ENCODE data around the gene IPPK.

The IPPK gene

GRCh38 chr9:92615790-92616189 is 54.1 kb downstream of the IPPK start:
- no peak for DNase-seq (ENCODE audit: low read depth in 3 of 3)

- DNase-seq (ENCODE audit: low read depth in 3 of 3), result no peak
These were observed 55.0 kb downstream of the IPPK start for GRCh38 chr9:92614763-92615461.

- DNase-seq (ENCODE audit: low read depth in 3 of 3), result no peak
These were observed 55.8 kb downstream of the IPPK start for GRCh38 chr9:92614123-92614510.

- DNase-seq (ENCODE audit: low read depth in 3 of 3), result no peak
These were observed 56.4 kb downstream of the IPPK start for GRCh38 chr9:92613268-92614122.

GRCh38 chr9:92612816-92613215 is 57.1 kb downstream of the IPPK start:
- DNase-seq (ENCODE audit: low read depth in 3 of 3), result no peak

- no peak for DNase-seq (ENCODE audit: low read depth in 3 of 3)
These were observed 57.6 kb downstream of the IPPK start for GRCh38 chr9:92612292-92612691.

GRCh38 chr9:92611621-92612285 is 58.2 kb downstream of the IPPK start:
- DNase-seq (ENCODE audit: low read depth in 3 of 3), result no peak

- no peak for DNase-seq (ENCODE audit: low read depth in 3 of 3)
These were observed 59.2 kb downstream of the IPPK start for GRCh38 chr9:92610470-92611420.

GRCh38 chr9:92608909-92609445 is 61.0 kb downstream of the IPPK start:
- no peak for DNase-seq (ENCODE audit: low read depth in 3 of 3)

- DNase-seq (ENCODE audit: low read depth in 3 of 3), result no peak
These were observed 61.6 kb downstream of the IPPK start for GRCh38 chr9:92608241-92608908.

GRCh38 chr9:92607773-92608172 is 62.2 kb downstream of the IPPK start:
- no peak for DNase-seq (ENCODE audit: low read depth in 3 of 3)

GRCh38 chr9:92607088-92607487 is 62.8 kb downstream of the IPPK start:
- DNase-seq (ENCODE audit: low read depth in 3 of 3), result no peak

- DNase-seq (ENCODE audit: low read depth in 3 of 3), result no peak
These were observed 64.7 kb downstream of the IPPK start for GRCh38 chr9:92605224-92605623.

- no peak for DNase-seq (ENCODE audit: low read depth in 3 of 3)
These were observed 65.9 kb downstream of the IPPK start for GRCh38 chr9:92603990-92604389.

GRCh38 chr9:92603100-92603499 is 66.8 kb downstream of the IPPK start:
- no peak for DNase-seq (ENCODE audit: low read depth in 3 of 3)

GRCh38 chr9:92602413-92602812 is 67.5 kb downstream of the IPPK start:
- DNase-seq (ENCODE audit: low read depth in 3 of 3), result no peak

GRCh38 chr9:92601451-92601850 is 68.5 kb downstream of the IPPK start:
- no peak for DNase-seq (ENCODE audit: low read depth in 3 of 3)

- no peak for DNase-seq (ENCODE audit: low read depth in 3 of 3)
These were observed 69.3 kb downstream of the IPPK start for GRCh38 chr9:92600462-92601261.

- no peak for DNase-seq (ENCODE audit: low read depth in 3 of 3)
These were observed 69.9 kb downstream of the IPPK start for GRCh38 chr9:92599938-92600461.

- no peak for DNase-seq (ENCODE audit: low read depth in 3 of 3)
These were observed 71.5 kb downstream of the IPPK start for GRCh38 chr9:92598382-92598781.
